Measurements from ENCODE around the gene SPECC1L.
"Not testable (repeated sequence)": the region's sequence is repeated elsewhere in the genome, so short reads cannot be mapped to it uniquely, and the experiment has no call there.

The SPECC1L gene

DNA sequence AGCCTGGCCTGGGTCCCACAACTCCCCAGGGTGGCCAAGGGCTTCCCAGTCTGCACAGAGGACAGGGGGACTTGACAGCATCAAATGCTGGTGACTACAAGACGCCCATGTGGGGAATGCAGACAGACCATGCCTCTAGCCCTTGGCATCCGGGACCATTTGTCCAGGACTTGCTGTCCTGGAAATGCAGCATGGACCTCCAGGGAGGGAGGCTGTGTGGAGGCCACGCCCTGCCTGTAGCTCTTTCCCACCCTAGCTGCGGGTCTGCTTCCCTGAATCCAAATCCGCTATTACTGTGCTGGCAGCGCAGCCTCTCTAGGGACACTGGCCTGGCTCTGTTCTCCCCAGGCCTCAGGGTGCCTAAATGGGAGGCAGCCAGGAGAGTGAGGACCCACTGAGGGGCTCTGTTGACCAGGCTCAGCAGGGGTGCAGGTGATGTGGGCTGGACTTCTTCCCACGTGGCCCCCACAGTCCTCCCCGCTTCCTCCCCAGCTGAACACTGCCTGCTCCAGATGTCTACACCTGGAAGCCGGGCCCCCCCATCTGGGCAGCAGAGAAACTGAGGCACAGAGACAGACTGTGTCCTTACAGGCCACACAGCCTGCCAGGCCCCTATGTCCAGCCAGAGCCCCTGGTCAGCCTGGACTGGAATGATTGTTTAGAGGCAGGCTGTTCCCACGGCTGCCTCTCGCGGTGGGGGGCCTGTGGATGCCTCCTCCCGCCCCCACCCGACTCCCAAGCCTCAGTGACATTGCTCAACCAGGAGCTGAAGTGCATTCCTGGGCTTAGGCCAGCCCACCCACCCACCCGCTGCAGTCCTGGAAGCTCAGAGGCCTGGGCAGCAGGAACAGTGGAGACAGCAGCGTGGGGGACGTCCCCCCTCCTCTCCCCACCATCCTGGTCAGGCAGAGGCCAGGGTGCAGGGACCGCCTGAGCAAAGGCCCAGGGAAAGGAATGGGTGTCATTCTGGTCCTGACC, 24.8 kb upstream of the SPECC1L start:
- peak; percentile 87 for DNase-seq (ENCODE audit: low read depth)

DNA sequence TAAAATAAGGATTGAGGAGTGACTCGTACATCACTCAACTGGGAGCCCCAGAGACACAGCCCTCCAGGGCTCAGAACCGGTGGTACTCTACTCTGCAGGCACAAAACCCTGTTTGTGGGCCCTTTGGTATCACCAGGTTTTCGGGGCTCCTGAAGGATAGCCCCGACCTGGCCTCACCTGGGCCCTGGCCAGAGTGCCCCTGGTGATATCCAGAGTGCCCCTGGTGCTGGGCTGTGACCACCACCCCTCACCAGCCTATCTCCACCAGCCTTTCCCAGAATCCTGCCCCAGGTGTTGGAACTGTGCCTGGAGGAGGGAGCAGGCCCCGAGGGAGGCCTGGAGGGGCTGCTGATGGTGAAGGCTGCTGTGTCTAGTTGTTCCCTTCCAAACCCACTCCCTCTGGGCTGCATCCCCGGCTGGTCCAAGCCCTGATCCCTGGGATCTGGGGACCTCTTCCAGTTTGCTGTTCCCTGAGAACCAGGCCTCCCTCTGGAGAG, 23.6 kb upstream of the SPECC1L start:
- DNase-seq (ENCODE audit: low read depth) = peak; percentile 32

DNA sequence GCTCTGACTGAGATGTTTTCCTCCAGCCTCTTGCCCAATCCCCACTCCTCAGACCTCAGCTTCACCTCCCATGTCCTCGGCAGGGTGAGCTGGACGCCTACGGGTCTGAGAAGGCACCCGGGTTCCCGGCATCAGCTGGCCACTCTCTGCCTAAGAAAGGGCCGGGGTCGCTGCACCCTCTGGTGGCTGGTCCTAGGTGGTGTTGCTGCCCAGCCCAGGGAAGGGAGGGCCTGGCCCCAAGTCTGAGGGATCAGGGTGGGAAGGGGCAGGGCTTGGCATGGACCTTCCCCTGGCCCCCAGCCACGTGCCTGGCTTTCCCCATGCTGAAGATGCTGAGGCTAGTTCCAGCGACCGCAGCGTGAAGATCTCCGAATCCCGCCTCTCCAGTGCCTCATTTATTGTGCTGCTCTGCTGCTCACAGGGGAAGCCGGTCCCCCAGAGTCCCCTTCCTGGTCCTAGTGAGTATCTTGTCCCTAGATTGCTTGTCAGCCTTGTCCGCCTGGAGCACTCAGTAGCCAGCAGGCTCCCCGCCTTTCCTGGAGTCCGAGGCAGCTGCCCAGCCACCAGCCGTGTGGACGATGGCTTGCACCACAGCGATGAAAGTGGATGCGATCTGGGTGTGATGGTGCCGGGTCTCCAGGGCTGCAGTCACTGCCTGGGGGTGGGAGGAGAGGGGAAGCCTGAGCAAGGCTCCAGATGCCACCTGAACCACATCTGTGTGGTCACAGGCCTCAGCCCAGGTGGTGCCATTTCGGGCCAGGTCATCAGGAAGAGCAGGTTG, 22.9 kb upstream of the SPECC1L start:
- DNase-seq (ENCODE audit: low read depth) = peak; percentile 97

DNA sequence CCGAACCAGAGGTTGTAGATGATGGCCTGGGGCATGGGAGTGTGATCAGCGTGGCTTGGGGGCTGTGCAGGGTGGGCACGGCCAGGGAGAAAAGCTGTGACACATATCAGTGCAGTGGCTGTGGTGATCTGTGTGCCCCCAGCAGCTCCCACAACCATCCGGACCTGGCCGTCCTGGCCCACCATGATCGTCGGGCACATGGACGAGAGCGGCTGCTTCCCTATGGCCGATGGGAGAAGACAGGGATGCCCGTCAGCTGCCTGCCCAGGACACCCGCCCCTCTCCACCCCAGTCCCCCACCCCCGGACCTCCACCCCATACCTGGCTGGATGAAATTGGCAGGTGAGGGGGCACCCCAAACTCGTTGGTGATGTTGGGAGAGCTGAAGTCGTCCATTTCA, 22.0 kb upstream of the SPECC1L start:
- DNase-seq (ENCODE audit: low read depth) = not testable (repeated sequence)

DNA sequence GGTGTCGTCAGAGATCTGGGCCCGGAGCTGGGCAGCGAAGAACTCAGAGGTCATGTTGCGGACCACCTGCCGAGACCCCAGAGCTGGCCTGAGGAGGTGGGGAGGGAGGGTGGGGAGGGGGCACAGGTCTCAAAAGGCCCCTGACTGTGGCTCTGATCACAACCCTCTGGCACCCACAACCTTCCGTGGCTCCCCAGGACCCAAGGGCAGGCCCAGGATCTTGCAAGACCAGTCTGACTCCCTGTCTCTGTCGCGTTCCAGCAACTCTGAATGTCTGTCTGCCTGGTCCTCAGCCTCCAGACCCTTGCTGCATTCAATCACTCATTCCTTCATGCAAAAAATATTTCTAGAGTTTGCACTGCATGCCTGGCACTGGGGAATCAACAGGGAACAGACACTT, 21.2 kb upstream of the SPECC1L start:
- not testable (repeated sequence) for DNase-seq (ENCODE audit: low read depth)

DNA sequence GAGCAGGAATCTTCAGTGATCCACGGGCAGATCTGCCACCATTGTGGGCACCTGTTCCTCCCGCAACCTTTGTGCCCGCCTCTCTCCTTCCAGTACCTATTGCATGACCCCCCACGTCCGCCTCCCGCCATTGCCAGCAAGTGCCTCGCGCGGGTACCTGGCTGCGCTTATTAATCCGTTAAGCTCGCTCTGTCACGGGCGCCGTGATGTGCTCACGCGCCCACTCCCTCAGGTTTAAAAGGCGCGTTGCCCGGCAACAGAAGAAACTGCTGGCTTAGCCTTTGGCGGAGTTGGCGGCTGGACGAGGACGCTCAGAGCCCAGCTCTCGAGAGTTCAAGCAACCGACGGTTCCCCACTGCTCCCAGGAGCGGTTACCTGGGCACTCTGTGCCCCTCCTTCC, 19.3 kb upstream of the SPECC1L start:
- DNase-seq (ENCODE audit: low read depth) = not testable (repeated sequence)

DNA sequence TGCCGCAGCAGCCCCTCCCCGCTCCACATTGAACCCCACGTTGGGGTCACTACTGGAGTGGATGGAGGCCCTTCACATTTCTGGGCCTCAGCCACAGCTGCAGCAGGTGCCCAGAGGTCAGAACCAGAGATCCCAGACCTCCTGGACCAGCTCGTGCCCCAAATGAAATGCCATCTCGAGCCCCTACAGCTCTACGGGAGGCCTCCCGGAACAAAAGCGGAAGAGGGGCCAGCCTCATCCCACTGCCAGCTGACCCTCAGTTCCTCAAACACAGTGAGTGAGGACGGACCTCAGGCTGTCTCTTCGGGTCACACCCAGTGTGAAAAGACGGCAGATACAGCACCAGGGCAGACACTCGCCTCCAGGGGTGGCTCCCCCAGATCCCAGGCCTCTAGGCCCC, 17.5 kb upstream of the SPECC1L start:
- not testable (repeated sequence) for DNase-seq (ENCODE audit: low read depth)

DNA sequence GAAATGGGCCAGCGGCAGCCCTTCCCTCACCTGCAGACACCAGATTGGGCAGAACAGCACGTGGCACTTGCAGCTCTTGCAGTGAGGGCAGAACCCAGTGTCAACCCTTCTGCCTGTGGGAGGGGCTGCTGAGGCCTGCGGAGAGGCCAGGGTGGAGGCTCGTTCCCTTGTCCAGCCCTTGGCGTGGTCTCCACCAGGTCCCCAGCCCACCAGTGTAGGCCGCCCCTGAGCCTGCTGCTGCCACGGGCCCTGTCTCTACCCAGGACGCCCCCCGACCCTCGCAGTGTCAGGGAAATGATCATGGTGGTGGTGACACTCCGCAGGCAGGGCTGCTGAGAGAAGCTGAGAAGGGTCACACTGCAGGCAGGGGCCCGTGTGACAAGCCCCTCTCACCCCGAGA, 14.5 kb upstream of the SPECC1L start:
- DNase-seq (ENCODE audit: low read depth) = not testable (repeated sequence)

DNA sequence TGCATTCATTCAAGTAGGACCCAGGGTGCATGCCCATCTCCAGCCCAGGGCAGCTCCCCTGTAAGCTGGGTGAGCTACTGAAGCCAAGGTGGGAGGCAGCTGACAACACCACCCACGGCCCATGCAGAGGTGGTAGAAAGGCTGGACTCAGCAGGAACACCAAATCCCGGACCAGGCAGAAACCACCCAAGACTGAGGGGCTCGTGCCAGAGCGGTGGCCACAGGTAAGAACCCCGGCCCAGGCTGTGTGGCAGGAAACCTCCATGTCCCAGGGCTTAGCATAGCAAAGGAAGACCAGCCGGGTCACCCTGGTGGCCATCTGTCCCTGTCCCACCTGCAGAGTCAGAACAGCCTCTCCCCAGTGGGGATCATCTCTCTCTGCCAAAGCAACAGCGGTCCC, 13.9 kb upstream of the SPECC1L start:
- DNase-seq (ENCODE audit: low read depth) = not testable (repeated sequence)

DNA sequence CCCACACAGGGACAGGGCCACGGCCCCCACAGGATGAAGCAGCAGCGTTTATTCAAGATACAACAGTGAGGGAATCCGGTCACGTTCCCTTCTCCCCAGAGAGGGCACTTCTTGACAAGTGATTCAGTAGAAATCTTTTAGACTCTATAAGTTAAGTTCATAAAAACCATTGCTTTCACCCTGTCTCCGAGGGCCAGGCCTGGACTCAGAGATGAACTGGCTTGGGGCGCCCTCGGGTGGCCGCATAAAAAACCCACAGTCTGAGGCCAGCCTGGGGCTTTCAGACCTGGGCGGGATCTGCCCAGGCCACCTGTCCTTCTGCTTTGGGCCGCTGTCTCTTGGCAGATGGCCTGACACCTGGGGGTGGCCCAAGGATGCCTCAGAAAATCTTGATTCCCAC, 11.2 kb upstream of the SPECC1L start:
- peak; percentile 85 for DNase-seq (ENCODE audit: low read depth)

DNA sequence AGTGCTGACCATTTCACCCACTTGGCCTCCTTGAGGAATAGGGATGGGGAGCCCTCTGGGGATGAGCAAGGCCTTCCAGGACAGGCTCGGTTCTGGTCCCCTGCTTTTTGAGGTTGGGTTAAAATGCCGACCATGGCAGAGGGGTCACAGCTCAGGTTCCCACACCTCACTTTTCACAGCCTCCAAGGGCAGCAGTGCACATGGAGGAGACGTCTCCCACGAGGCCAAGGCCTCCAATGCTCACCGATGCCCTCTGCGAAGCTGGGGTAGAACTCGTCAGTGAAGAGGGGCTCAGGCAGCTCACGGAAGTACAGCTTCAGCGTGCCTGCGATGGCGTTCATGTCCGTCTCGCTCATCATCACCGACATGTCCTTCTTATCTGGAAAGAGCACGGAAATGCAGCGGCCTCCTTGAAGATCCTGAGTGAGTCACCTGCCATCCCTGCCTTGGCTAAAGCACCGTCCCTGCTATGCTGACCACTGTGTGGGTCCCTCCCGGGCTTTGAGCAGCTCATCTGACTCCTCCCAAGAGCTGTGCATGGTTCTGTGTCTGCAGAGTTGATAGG, 8.4 kb upstream of the SPECC1L start:
- DNase-seq (ENCODE audit: low read depth) = not testable (repeated sequence)

DNA sequence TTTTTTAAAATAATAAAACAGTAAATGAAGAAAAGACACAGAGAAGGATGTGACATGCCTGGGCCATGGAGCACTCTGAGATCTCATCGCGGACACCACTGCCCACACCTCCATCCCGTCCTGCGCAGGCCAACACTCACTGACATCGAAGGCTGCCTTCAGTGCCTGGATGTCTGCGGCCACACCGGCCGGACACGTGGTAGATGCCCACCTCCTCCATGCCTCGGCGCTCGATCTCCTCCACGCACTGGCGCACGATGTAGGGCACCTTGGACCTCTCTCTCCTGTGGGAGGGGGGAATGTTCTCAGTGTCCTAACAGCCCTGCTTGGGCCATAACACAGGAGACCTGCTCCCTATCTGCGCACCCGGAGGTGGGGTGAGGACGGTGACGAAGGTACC, 7.2 kb upstream of the SPECC1L start:
- DNase-seq (ENCODE audit: low read depth) = not testable (repeated sequence)

DNA sequence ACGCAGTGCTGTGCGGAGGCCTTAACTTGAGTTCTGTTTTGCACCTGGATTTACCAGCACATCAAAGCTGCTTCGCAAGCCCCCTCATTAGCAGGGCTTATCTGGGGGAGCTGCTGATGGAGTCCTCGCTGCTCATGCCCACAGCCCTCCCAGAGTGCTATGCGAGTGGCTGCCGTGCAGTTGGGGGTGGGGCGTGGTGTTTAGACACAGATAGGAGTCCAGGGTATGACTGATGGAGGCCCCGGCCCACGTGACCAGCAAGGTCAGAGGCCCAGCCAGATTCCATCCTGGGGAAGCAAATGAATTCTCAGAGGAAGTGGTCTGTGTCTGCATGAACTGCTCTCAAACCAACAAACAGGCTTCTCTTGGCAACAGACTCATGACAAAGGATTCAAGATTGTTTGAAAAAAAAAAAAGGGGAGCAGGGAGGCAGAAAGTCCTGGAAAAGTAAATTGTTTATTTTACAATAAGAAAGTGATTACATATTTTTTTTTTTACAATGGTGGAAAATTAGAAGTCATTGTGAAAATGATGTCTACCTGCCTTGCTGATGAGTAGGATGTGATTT, 6.2 kb upstream of the SPECC1L start:
- DNase-seq (ENCODE audit: low read depth) = peak; percentile 74

DNA sequence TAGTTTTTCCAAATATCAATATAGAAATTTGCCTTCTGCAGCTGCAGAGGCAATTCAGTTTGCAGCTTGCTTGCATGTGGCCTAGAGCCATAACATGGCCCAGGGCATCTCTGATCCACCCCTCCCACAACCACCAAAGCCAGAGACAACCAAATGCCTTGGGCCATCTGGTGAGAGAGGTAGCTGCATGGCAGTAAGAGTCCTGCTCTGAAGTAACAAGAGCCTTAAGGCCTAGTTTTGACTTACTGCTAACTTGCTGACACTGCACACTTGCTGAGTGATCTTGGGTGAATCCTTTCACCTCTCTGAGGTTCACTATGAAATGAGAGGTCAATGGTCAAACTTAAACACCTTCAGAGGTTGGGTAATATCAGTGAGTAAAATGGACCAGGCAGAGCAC, 4.9 kb upstream of the SPECC1L start:
- DNase-seq (ENCODE audit: low read depth) = peak; percentile 48

DNA sequence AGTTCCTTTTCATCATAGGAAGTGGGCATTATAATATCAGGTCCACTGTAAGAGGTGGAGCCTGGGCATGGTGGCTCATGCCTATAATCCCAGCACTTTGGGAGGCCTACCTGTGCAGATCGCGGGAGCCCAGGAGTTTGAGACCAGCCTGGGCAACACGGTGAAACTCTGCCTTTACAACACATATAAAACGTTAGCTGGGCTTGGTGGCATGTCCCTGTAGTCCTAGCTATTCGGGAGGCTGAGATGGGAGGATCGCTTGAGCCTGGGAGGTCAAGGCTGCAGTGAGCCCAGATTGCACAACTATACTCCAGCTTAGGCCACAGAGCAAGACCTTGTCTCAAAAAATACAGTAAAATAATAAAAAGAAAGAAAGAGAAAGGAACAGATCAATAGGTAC, 4.1 kb upstream of the SPECC1L start:
- not testable (repeated sequence) for DNase-seq (ENCODE audit: low read depth)

DNA sequence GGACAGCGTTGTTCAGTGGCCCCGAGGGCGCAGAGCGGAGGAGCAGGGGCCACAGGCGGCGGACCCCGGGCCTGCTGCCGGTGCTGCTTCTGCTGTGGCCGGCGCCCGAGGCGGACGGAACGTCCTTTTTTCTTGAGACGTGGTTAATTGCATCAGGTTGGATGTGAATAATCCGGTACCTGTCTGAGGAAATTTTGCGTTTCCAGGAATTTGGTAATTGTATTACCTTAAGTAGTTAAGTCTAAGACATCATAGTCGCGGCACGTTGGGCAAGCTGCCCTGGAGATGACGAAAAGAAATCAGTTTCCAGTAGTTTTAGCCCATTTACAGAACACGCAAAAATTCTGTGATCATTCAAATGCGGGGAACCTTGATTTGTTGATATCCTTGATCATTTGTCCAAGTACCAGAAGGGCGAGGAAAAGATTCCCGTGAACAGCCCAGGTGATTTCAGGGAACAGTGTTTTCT, 789 bp downstream of the SPECC1L start:
- peak; percentile 23 for DNase-seq (ENCODE audit: low read depth)

DNA sequence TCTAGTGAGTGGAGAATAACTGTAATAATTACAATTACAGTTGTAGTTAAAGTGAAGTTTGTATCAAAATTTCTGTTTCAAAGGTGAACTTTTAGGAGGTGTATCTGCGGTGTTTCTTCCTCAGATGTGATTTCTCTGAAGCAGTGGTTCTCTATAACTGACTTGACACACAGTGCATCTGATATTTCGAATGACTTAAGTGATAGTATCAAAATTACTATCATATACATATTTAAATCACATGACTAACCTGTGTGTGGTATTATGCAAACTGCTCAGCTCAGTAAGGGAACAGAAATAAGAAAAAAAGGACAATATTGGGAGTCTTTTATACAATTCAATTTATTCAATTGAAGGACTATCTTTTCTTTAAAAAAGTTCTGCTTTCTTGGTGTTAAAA, 2.4 kb downstream of the SPECC1L start:
- DNase-seq (ENCODE audit: low read depth) = not testable (repeated sequence)

DNA sequence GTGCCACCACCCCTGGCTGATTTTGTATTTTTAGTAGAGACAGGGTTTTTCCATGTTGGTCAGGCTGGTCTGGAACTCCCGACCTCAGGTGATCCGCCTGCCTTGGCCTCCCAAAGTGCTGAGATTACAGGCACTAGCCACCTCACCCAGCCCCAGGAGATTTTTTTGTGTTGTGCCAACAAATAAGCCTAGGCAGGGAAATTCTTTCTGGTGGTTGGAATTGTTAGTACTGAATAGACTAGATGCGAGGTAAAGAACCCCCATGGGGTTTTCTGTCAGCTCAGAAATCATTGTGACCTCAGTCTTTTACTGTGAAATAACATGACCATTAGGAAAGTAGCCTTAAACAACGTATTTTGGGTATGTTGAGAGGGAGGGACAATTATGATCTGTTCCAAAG, 3.3 kb downstream of the SPECC1L start:
- peak; percentile 11 for DNase-seq (ENCODE audit: low read depth)

DNA sequence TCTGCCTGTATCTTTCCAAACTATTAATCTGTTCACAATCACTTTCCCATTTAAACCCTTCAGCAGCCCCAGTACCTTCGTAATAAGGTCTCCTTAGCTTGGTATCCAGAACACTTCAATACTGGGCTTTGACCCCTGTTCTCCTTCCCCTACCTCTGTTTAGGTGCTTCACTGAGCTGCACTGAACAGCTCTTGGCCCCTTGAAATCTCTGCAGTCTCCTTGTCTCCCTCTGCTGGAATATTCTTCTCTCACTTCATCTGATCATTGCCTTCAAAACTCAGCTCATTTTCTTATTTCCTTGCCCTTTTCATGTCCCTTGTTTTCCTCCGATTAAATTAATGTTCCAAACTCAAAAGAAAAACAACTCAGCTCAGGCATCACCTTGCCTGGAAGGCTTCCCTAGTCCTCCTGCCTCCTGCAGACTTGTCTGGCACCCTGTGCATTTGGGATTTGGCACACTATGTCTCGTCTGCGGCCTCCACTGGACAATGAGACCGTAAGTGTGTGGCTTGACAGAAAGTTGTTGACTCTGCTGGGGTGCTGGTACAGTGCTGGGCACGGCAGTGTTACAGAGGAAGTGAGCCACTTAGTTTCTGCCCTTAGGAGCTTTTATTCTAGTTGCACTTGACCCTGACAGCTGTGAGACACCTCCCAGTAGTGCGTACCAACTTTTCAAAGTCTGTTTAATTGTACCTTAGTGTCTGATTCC, 4.2 kb downstream of the SPECC1L start:
- DNase-seq (ENCODE audit: low read depth) = not testable (repeated sequence)

DNA sequence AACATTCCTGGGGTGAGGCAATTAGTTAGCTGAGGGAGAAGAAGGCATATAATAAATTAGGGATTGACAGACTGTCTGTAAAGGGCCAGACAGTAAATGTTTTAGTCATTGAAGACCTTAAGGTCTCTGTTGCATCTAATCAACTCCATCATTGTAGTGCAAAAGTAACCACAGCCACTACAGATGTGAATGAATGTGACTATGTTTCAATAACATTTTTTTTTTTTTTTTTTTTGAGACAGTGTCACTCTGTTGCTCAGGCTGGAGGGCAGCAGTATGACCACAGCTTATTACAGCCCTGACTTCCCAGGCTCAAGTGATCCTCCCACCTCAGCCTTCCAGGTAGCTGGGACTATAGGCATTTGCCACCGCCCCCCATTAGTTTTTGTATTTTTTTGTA, 9.7 kb downstream of the SPECC1L start:
- DNase-seq (ENCODE audit: low read depth) = not testable (repeated sequence)

DNA sequence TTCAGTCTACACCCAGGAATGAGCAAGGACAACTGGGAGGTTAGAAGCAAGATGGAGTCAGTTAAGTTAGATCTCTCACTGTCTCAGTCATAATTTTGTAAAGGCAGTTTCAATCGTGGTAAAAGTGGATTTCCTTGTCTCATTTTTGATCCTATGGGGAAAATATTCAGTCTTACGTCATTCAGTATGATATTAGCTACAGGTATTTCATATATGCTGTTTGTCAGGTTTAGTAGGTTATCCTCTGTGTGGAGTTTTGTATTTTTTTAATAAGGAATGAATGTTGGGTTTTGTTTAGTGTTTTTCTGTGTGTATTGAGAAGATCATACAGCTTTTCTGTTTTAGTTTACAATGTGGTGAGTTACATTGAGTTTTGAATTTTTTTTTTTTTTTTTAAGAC, 11.8 kb downstream of the SPECC1L start:
- DNase-seq (ENCODE audit: low read depth) = no peak
